Stomach (tissue), 9 donors: ENCODE results near the gene STK38L. TPM values are rescaled to one million over a fixed set of nuclear protein-coding genes. Genes with fewer than 3 reads are reported as not detected.

ENCODE experiments used
- DNase-seq, 2 donors: peaks; one replicate each; pipeline versions ENCODE4 v3.0.0 to v3.0.0-alpha.2; 2013 to 2019
- H3K27ac ChIP-seq, 5 donors: fragments of 200-600 bp in 4 of 5; sonication (generic) in 4 of 5; one replicate each; pipeline ENCODE4 v1.5.1; 2013 to 2019; ENCODE audit warnings: mild to moderate bottlenecking in 1 of 5, moderate library complexity in 1 of 5
- H3K27me3 ChIP-seq, 3 donors: fragments of 200-600 bp; sonication (generic); one replicate each; pipeline ENCODE4 v1.5.1; 2017 to 2019; ENCODE audit warnings: mixed run types in 1 of 3
- H3K36me3 ChIP-seq, 4 donors: fragments of 200-600 bp; sonication (generic); 1 replicate in 3 of 4; 2 replicates in 1 of 4; pipeline ENCODE4 v1.5.1; 2016 to 2019
- H3K4me1 ChIP-seq, 4 donors: fragments of 200-600 bp; sonication (generic); one replicate each; pipeline ENCODE4 v1.5.1; 2016 to 2019
- H3K4me3 ChIP-seq, 4 donors: fragments of 200-600 bp; sonication (generic) in 3 of 4; one replicate each; pipeline ENCODE4 v1.5.1; 2016 to 2019; ENCODE audit warnings: mild to moderate bottlenecking in 1 of 4
- H3K9me3 ChIP-seq, 4 donors: fragments of 200-600 bp; sonication (generic); one replicate each; pipeline ENCODE4 v1.5.1; 2016 to 2019
- EP300 ChIP-seq: sonication (generic); formaldehyde crosslinking; IDR thresholded peaks from one replicate; pipeline ENCODE4 v1.6.1; 2017; ENCODE audit warnings: antibody characterized with exemption
- POLR2A ChIP-seq, 4 donors: fragments of 450-650 bp; IDR thresholded peaks; one replicate each; pipeline ENCODE4 v1.6.1; 2016; ENCODE audit warnings: antibody characterized with exemption in 4 of 4, control low read depth in 2 of 4, mild to moderate bottlenecking in 1 of 4, moderate library complexity in 1 of 4
- POLR2AphosphoS5 ChIP-seq, 3 donors: sonication (generic); formaldehyde crosslinking; IDR thresholded peaks; one replicate each; pipeline ENCODE4 v1.6.1; 2016; ENCODE audit warnings: antibody characterized with exemption in 3 of 3
- WGBS, 5 donors: extraction: QIAGEN DNeasy Blood & Tissue Kit in 3 of 5; methylation state at CpG; one replicate each; pipeline versions ENCODE4 v1.1.5 to v1.1.7; 2013 to 2018; 5-methylcytosine and 5-hydroxymethylcytosine counted together
- intact Hi-C: fragments of 100-400 bp; cut with DNase I; formaldehyde crosslinking; loops from one replicate; pipeline ENCODE4 v1.15.1; 2023; ENCODE audit warnings: low total_unique reads
- polyA plus RNA-seq, 3 donors: library from polyadenylated mRNA; stranded (reverse); fragments of 200-250 nt; gene quantifications; one replicate each; pipeline ENCODE4 v1.2.3, GENCODE V29; 2013
- total RNA-seq, 5 donors: library from RNA; depleted of rRNA; stranded (reverse); fragments of >200 nt; gene quantifications; one replicate each; pipeline versions ENCODE4 v1.1.0 to v1.2.3, GENCODE V29; 2014 to 2016
- TF ChIP-seq, protein P1 (sequence below), 7 experiments: fragments of 450-650 bp in 4 of 7; fragments of 200-600 bp in 3 of 7; sonication (generic) in 3 of 7; IDR thresholded peaks; one replicate each; pipeline ENCODE4 v1.5.1; 2016 to 2019; ENCODE audit warnings: antibody characterized with exemption in 7 of 7, control low read depth in 2 of 7, mild to moderate bottlenecking in 1 of 7
- donor health status: healthy with polysubstance abuse.
- donor health status: Bipolar disorder and iron deficiency.
- donor health status: healthy.

Gene STK38L
- total and polyA plus RNA-seq, 8 donors = 8.5 to 118 (median 26.5) TPM

DNA sequence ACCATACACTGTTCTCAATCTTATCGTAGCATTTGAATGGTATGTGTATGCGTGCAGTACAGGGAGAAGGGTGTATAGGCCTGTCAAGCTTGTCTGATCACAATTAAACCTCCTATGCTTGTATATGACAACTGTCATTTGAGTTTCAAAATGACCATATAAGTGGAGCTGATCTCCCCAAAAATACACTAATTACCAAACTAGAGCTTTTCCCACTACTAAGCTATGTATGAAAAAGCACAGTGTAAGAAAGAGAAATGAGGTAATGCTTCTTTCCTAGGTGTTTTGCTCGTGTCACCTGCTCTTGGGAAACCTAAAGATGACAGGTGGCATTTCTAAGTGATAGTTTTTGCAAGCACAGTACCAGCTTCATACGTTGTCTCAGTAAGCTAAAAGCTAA lies 1.1 kb upstream of the STK38L start:
- peaks cover 11 to 31% (median 18%) of the 10 kb centered on the region in 4 donors for H3K4me1 ChIP-seq
- intact Hi-C loops = no loop called here
- no peaks in the 10 kb centered on the region for H3K36me3 ChIP-seq
- H3K27ac ChIP-seq = peak overlapping the region in 4 of 5 donors; percentile 81 to 94 (median 92)
- no peak overlapping the region for H3K4me3 ChIP-seq
- TF ChIP-seq POLR2A (IDR thresholded peaks at IDR 0.05) (no peak), POLR2AphosphoS5 (IDR thresholded peaks at IDR 0.05) (no peak), EP300 (no peak)
- TF ChIP-seq, protein P1, sequence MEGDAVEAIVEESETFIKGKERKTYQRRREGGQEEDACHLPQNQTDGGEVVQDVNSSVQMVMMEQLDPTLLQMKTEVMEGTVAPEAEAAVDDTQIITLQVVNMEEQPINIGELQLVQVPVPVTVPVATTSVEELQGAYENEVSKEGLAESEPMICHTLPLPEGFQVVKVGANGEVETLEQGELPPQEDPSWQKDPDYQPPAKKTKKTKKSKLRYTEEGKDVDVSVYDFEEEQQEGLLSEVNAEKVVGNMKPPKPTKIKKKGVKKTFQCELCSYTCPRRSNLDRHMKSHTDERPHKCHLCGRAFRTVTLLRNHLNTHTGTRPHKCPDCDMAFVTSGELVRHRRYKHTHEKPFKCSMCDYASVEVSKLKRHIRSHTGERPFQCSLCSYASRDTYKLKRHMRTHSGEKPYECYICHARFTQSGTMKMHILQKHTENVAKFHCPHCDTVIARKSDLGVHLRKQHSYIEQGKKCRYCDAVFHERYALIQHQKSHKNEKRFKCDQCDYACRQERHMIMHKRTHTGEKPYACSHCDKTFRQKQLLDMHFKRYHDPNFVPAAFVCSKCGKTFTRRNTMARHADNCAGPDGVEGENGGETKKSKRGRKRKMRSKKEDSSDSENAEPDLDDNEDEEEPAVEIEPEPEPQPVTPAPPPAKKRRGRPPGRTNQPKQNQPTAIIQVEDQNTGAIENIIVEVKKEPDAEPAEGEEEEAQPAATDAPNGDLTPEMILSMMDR (IDR thresholded peaks at IDR 0.05) = no peak
- WGBS, 5 donors = 89 to 96% (median 95%) methylated on average over 4 of the region's 4 CpGs
- no peaks in the 10 kb centered on the region for H3K27me3 ChIP-seq
- no peaks in the 10 kb centered on the region for H3K9me3 ChIP-seq
- DNase-seq = no peak

DNA sequence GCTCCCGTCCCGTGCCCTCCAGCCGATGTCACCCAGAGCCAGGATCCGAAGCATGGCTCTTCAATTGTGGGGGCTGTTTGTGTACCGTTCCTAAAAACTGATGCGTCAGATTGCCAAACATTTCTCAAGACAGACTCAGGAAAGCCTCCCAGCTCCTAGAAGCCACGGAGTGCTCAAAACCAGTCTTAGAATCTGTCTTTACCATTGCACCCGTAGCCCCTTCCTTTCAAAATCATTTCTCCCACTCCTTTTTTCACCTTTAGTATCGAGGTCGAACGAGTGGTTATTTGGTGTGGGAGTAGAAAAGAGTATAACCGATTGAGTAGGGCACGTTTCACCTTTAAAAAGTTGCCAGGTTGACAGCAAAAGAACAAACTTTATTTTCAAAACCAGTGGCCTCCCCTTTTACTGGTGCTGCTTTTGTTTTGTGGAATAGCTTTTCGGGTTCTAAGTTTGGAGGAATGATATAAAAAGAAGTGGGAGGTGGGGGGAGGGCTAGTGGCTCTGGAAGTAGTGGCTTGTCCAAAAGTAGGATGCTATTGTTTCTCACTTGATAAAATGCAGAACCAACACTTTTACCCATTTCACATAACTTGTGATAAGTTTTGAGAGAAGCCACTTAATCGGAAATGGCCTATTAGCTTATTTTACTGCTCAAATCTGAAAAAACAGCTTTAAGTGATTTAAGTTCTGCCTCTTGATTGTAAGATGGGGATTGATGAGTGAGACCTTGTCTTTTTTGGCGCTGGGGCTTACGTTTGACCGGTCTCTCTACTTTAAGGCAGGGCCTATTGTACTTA lies 803 bp downstream of the STK38L start:
- Histone ChIP-seq H3K4me3 (peak overlapping the region; percentile 74 to 89 (median 82)), H3K27ac (peak overlapping the region; percentile 81 to 94 (median 90)), H3K27me3 (no peaks in the 10 kb centered on the region), H3K36me3 (no peaks in the 10 kb centered on the region), H3K4me1 (peaks cover 11 to 48% (median 23%) of the 10 kb centered on the region in 4 donors), H3K9me3 (no peaks in the 10 kb centered on the region)
- DNase-seq = peak in 1 of 2 donors; percentile 26
- TF ChIP-seq EP300 = no peak
- TF ChIP-seq, protein P1 (IDR thresholded peaks at IDR 0.05) = no peak
- TF ChIP-seq POLR2AphosphoS5 (IDR thresholded peaks at IDR 0.05) = no peak
- TF ChIP-seq POLR2A (IDR thresholded peaks at IDR 0.05) = no peak
- 5 to 7% (median 6%) methylated on average over 18 of the region's 18 CpGs for WGBS, 5 donors
- intact Hi-C loops = no loop called here

DNA sequence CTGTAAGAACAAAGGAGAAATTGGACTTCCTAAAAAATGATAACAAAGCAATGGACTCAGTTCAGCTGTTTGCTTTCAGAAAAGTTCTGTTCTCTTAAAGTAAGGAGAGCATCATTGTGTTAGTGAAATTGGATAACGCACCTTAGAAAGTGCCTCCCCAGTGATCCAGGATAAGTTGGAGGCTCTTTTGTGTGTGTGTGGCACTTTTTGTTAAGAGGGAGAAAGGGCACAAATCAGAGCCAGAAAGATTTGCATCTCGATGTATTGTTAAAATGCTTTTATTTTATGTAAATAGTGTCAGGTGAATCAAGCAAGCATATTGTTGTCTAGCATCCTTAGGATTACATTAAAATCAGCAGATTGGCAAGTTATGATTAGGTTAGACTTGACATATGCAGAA lies 2.1 kb downstream of the STK38L start:
- peak overlapping the region in 2 of 5 donors; percentile 81 to 94 for H3K27ac ChIP-seq
- no peak for TF ChIP-seq POLR2A (IDR thresholded peaks at IDR 0.05)
- TF ChIP-seq POLR2AphosphoS5 (IDR thresholded peaks at IDR 0.05) = no peak
- TF ChIP-seq EP300 = no peak
- TF ChIP-seq, protein P1 (IDR thresholded peaks at IDR 0.05) = no peak
- DNase-seq = no peak
- no peaks in the 10 kb centered on the region for H3K27me3 ChIP-seq
- WGBS, 5 donors = 52 to 66% (median 57%) methylated on average over 2 of the region's 2 CpGs
- H3K4me3 ChIP-seq = peak overlapping the region; percentile 74 to 89 (median 82)
- H3K9me3 ChIP-seq = no peaks in the 10 kb centered on the region
- intact Hi-C loops = no loop called here
- peaks cover 11 to 60% (median 28%) of the 10 kb centered on the region in 4 donors for H3K4me1 ChIP-seq
- no peaks in the 10 kb centered on the region for H3K36me3 ChIP-seq

DNA sequence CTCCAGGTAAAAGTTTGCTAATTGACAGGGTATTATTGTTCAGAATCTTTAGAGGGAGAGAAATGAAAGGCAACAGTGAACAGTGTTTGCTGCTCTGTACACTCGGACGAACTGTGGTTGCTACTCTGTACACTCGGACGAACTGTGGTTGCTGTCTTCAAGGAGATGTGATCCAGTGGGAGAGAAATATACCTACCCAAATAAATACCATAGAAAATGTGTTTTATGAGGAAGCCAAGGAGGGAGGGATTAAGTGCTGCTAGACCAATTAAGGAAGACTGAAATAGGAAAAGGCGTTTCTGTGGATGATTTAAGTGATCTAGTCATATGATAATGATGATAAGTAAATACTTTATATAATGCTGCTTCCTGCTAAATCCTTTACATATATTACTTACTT lies 2.7 kb downstream of the STK38L start:
- peak overlapping the region in 1 of 5 donors; percentile 94 for H3K27ac ChIP-seq
- no peaks in the 10 kb centered on the region for H3K36me3 ChIP-seq
- TF ChIP-seq POLR2AphosphoS5 (IDR thresholded peaks at IDR 0.05) (no peak), POLR2A (IDR thresholded peaks at IDR 0.05) (no peak), EP300 (no peak)
- TF ChIP-seq, protein P1 (IDR thresholded peaks at IDR 0.05) = no peak
- peak in 1 of 2 donors; percentile 39 for DNase-seq
- H3K9me3 ChIP-seq = no peaks in the 10 kb centered on the region
- no peaks in the 10 kb centered on the region for H3K27me3 ChIP-seq
- intact Hi-C loops = no loop called here
- peak overlapping the region in 3 of 4 donors; percentile 74 to 89 (median 82) for H3K4me3 ChIP-seq
- peaks cover 11 to 67% (median 33%) of the 10 kb centered on the region in 4 donors for H3K4me1 ChIP-seq
- WGBS, 5 donors = 46 to 71% (median 61%) methylated on average over 5 of the region's 5 CpGs
